ENCODE measurements around the gene NUTF2.

GRCh38 chr16:67879936-67880335 is 33.2 kb downstream of the NUTF2 start:
- TF ChIP-seq CTCF (conservative IDR thresholded peaks at IDR 0.05; ENCODE audit: low read depth, low read length) (no peak), SMC3 (IDR thresholded peaks at IDR 0.05; ENCODE audit: low read depth, low read length) (no peak), MXI1 (IDR thresholded peaks at IDR 0.05; ENCODE audit: borderline replicate concordance, low read depth, low read length) (no peak), POLR2A (IDR thresholded peaks at IDR 0.05; ENCODE audit: low read depth, low read length) (no peak), MAFK (IDR thresholded peaks at IDR 0.05; ENCODE audit: low read depth, low read length) (no peak), FOS (IDR thresholded peaks at IDR 0.05; ENCODE audit: low read depth, low read length) (no peak), ELK1 (IDR thresholded peaks at IDR 0.05; ENCODE audit: borderline replicate concordance, low read depth, low read length) (no peak), BHLHE40 (IDR thresholded peaks at IDR 0.05; ENCODE audit: low read depth, low read length) (no peak)
